ENCODE measurements around the gene TGM4. TPM values are rescaled to one million over a fixed set of nuclear protein-coding genes. Genes with fewer than 3 reads are reported as not detected.

The TGM4 gene
- total and polyA plus RNA-seq, 9 donors = not detected

DNA sequence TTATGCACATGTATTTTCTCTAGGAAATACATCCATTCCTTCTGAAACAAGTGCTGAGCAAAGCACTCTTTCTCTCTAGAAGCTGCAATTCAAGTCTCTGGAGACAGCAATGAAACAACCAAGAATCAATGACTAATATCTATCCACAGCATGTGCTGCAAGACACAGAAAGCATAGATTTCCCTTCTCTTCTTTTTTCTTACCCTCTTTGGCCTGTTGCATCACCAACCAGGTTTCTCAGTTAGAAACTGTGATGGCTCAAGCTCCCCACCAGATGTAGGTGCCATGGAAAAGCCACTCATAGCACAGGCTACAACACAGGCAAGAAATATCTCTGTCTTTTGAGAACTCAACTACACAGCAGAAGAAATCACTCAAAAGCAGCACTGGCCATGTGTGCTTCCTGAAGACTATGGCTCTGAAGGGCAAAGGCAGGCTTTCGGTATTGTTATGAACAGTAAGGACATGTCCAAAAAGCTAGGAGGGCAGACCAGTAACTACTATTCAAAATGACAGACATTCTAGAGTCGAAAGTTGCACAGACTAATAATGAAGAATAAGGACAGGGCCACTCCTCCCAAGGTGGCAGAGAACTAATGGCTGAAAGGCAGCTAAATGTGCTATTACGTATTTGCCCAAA is 86.1 kb downstream of the TGM4 start:
- TF ChIP-seq CTCF (IDR thresholded peaks at IDR 0.05) (no peak), EP300 (IDR thresholded peaks at IDR 0.05) (no peak), POLR2A (IDR thresholded peaks at IDR 0.05) (no peak)
- Histone ChIP-seq H3K4me1 (ENCODE audit: insufficient read depth) (no peaks in the 10 kb centered on the region), H3K36me3 (no peaks in the 10 kb centered on the region), H3K27ac (no peak overlapping the region), H3K27me3 (no peaks in the 10 kb centered on the region), H3K9me3 (no peaks in the 10 kb centered on the region), H3K4me3 (no peak overlapping the region)
- WGBS, 3 donors = 94 to 96% (median 96%) methylated on average over 3 of the region's 3 CpGs
- intact Hi-C loops (cut with DNase I) = loop anchor here in 1 of 4 donors (10.0 kb wide), 1 partner anchor 96 kb away; the partner anchor contains the start of gene TMEM42
- no peak for DNase-seq

- no peaks in the 10 kb centered on the region for H3K9me3 ChIP-seq
- 96 to 99% (median 96%) methylated on average over 3 of the region's 3 CpGs for WGBS, 3 donors
- TF ChIP-seq CTCF (IDR thresholded peaks at IDR 0.05) (no peak), POLR2A (IDR thresholded peaks at IDR 0.05) (no peak), EP300 (IDR thresholded peaks at IDR 0.05) (no peak)
- H3K4me1 ChIP-seq (ENCODE audit: insufficient read depth) = no peaks in the 10 kb centered on the region
- H3K36me3 ChIP-seq = no peaks in the 10 kb centered on the region
- H3K27me3 ChIP-seq = no peaks in the 10 kb centered on the region
- no peak for DNase-seq
- no peak overlapping the region for H3K4me3 ChIP-seq
- intact Hi-C loops (cut with DNase I) = loop anchor here in 1 of 4 donors (10.0 kb wide), 1 partner anchor 97 kb away; the partner anchor contains the start of gene TMEM42
- H3K27ac ChIP-seq = no peak overlapping the region
These were observed 87.5 kb downstream of the TGM4 start for GRCh38 chr3:44961888-44962287.

DNA sequence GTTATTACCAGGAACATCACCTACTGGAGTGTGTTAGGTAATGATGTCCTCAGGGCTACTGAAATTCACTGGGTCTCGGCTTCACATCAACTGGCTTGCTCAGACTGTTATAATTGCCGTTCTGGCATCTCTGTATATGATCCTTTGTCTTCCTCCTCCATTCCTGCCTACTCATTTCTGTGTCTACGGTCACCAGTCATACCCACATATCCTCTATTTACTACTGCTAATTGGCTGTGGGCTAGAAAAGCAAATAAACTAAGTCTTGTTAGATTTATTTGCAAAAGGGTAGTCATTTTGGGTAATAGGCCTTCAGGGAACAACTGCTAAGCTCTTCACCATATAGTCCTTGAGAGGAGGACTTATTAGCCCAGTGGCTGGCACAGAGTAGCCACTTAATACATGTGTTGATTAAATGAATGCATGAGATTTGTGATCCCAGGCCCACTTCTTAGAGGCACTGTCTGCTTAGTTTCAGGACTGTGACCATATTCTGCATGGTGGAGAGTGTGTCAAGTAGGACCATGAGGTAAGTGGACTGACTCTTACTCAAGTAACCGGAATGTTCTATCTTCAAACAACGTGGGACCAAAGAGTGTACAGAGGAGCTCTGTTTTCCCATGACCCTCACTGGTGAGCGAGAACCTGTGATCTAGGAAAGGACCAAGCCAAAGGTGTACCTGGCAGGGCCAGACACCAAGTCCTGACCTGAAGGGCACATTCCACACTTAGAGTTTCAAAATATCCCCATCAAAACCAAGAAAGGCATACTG is 88.4 kb downstream of the TGM4 start:
- TF ChIP-seq POLR2A (IDR thresholded peaks at IDR 0.05) (no peak), CTCF (IDR thresholded peaks at IDR 0.05) (no peak), EP300 (IDR thresholded peaks at IDR 0.05) (no peak)
- no peak for DNase-seq
- whole genome bisulfite sequencing, 3 donors = 94 to 95% (median 94%) methylated on average over 6 of the region's 6 CpGs
- Histone ChIP-seq H3K27ac (no peak overlapping the region), H3K9me3 (no peaks in the 10 kb centered on the region), H3K36me3 (no peaks in the 10 kb centered on the region), H3K4me1 (ENCODE audit: insufficient read depth) (no peaks in the 10 kb centered on the region), H3K27me3 (no peaks in the 10 kb centered on the region), H3K4me3 (no peak overlapping the region)
- intact Hi-C loops (cut with DNase I) = loop anchor here in 1 of 4 donors (10.0 kb wide), 1 partner anchor 98 kb away; the partner anchor contains the start of gene TMEM42

- 82 to 89% (median 85%) methylated on average over 4 of the region's 4 CpGs for WGBS, 3 donors
- intact Hi-C loops (cut with DNase I) = loop anchor here in 1 of 4 donors (10.0 kb wide), 1 partner anchor 99 kb away; the partner anchor contains the start of gene TMEM42
- no peak overlapping the region for H3K27ac ChIP-seq
These were observed 89.3 kb downstream of the TGM4 start for GRCh38 chr3:44963571-44964325.

More at GRCh38 chr3:44963571-44964325, 89.3 kb downstream of the TGM4 start:
- Histone ChIP-seq H3K27me3 (no peaks in the 10 kb centered on the region), H3K9me3 (no peaks in the 10 kb centered on the region), H3K36me3 (no peaks in the 10 kb centered on the region), H3K4me1 (ENCODE audit: insufficient read depth) (no peaks in the 10 kb centered on the region), H3K4me3 (no peak overlapping the region)
- DNase-seq = no peak
- TF ChIP-seq EP300 (IDR thresholded peaks at IDR 0.05) (no peak), POLR2A (IDR thresholded peaks at IDR 0.05) (no peak), CTCF (IDR thresholded peaks at IDR 0.05) (no peak)

Data from ovary (tissue), 9 donors.